Stomach (tissue), 9 donors: ENCODE data around the gene CHSY3. TPM values are rescaled to one million over a fixed set of nuclear protein-coding genes. Genes with fewer than 3 reads are reported as not detected.

Source experiments
- DNase-seq, 2 donors: peaks; one replicate each; pipeline versions ENCODE4 v3.0.0 to v3.0.0-alpha.2; 2013 to 2019
- H3K27ac ChIP-seq, 5 donors: fragments of 200-600 bp in 4 of 5; sonication (generic) in 4 of 5; one replicate each; pipeline ENCODE4 v1.5.1; 2013 to 2019; ENCODE audit warnings: mild to moderate bottlenecking in 1 of 5, moderate library complexity in 1 of 5
- H3K27me3 ChIP-seq, 3 donors: fragments of 200-600 bp; sonication (generic); one replicate each; pipeline ENCODE4 v1.5.1; 2017 to 2019; ENCODE audit warnings: mixed run types in 1 of 3
- H3K36me3 ChIP-seq, 4 donors: fragments of 200-600 bp; sonication (generic); 1 replicate in 3 of 4; 2 replicates in 1 of 4; pipeline ENCODE4 v1.5.1; 2016 to 2019
- H3K4me1 ChIP-seq, 4 donors: fragments of 200-600 bp; sonication (generic); one replicate each; pipeline ENCODE4 v1.5.1; 2016 to 2019
- H3K4me3 ChIP-seq, 4 donors: fragments of 200-600 bp; sonication (generic) in 3 of 4; one replicate each; pipeline ENCODE4 v1.5.1; 2016 to 2019; ENCODE audit warnings: mild to moderate bottlenecking in 1 of 4
- H3K9me3 ChIP-seq, 4 donors: fragments of 200-600 bp; sonication (generic); one replicate each; pipeline ENCODE4 v1.5.1; 2016 to 2019
- EP300 ChIP-seq: sonication (generic); formaldehyde crosslinking; IDR thresholded peaks from one replicate; pipeline ENCODE4 v1.6.1; 2017; ENCODE audit warnings: antibody characterized with exemption
- POLR2A ChIP-seq, 4 donors: fragments of 450-650 bp; IDR thresholded peaks; one replicate each; pipeline ENCODE4 v1.6.1; 2016; ENCODE audit warnings: antibody characterized with exemption in 4 of 4, control low read depth in 2 of 4, mild to moderate bottlenecking in 1 of 4, moderate library complexity in 1 of 4
- POLR2AphosphoS5 ChIP-seq, 3 donors: sonication (generic); formaldehyde crosslinking; IDR thresholded peaks; one replicate each; pipeline ENCODE4 v1.6.1; 2016; ENCODE audit warnings: antibody characterized with exemption in 3 of 3
- WGBS, 5 donors: extraction: QIAGEN DNeasy Blood & Tissue Kit in 3 of 5; methylation state at CpG; one replicate each; pipeline versions ENCODE4 v1.1.5 to v1.1.7; 2013 to 2018; 5-methylcytosine and 5-hydroxymethylcytosine counted together
- intact Hi-C: fragments of 100-400 bp; cut with DNase I; formaldehyde crosslinking; loops from one replicate; pipeline ENCODE4 v1.15.1; 2023; ENCODE audit warnings: low total_unique reads
- polyA plus RNA-seq, 3 donors: library from polyadenylated mRNA; stranded (reverse); fragments of 200-250 nt; gene quantifications; one replicate each; pipeline ENCODE4 v1.2.3, GENCODE V29; 2013
- total RNA-seq, 5 donors: library from RNA; depleted of rRNA; stranded (reverse); fragments of >200 nt; gene quantifications; one replicate each; pipeline versions ENCODE4 v1.1.0 to v1.2.3, GENCODE V29; 2014 to 2016
- TF ChIP-seq, protein P1 (sequence below), 7 experiments: fragments of 450-650 bp in 4 of 7; fragments of 200-600 bp in 3 of 7; sonication (generic) in 3 of 7; IDR thresholded peaks; one replicate each; pipeline ENCODE4 v1.5.1; 2016 to 2019; ENCODE audit warnings: antibody characterized with exemption in 7 of 7, control low read depth in 2 of 7, mild to moderate bottlenecking in 1 of 7
- donor health status: healthy with polysubstance abuse.
- donor health status: Bipolar disorder and iron deficiency.
- donor health status: healthy.

CHSY3 gene
- total and polyA plus RNA-seq, 8 donors: under 0.01 to 6.1 (median 0.31) TPM; not detected in 1

- no peak for TF ChIP-seq POLR2A (IDR thresholded peaks at IDR 0.05)
- TF ChIP-seq, protein P1, sequence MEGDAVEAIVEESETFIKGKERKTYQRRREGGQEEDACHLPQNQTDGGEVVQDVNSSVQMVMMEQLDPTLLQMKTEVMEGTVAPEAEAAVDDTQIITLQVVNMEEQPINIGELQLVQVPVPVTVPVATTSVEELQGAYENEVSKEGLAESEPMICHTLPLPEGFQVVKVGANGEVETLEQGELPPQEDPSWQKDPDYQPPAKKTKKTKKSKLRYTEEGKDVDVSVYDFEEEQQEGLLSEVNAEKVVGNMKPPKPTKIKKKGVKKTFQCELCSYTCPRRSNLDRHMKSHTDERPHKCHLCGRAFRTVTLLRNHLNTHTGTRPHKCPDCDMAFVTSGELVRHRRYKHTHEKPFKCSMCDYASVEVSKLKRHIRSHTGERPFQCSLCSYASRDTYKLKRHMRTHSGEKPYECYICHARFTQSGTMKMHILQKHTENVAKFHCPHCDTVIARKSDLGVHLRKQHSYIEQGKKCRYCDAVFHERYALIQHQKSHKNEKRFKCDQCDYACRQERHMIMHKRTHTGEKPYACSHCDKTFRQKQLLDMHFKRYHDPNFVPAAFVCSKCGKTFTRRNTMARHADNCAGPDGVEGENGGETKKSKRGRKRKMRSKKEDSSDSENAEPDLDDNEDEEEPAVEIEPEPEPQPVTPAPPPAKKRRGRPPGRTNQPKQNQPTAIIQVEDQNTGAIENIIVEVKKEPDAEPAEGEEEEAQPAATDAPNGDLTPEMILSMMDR (IDR thresholded peaks at IDR 0.05): no peak
- no peak for TF ChIP-seq EP300
- no peak for TF ChIP-seq POLR2AphosphoS5 (IDR thresholded peaks at IDR 0.05)
- Histone ChIP-seq H3K36me3 (no peaks in the 10 kb centered on the region), H3K4me3 (no peak overlapping the region), H3K9me3 (no peaks in the 10 kb centered on the region), H3K4me1 (no peaks in the 10 kb centered on the region), H3K27me3 (no peaks in the 10 kb centered on the region), H3K27ac (no peak overlapping the region)
- DNase-seq: no peak
- intact Hi-C loops: no loop called here
These were observed 116.7 kb downstream of the CHSY3 start for GRCh38 chr5:130021000-130021399.

- DNase-seq: no peak
- H3K9me3 ChIP-seq: no peaks in the 10 kb centered on the region
- no peak overlapping the region for H3K27ac ChIP-seq
- intact Hi-C loops: no loop called here
- no peaks in the 10 kb centered on the region for H3K36me3 ChIP-seq
- no peaks in the 10 kb centered on the region for H3K27me3 ChIP-seq
- TF ChIP-seq, protein P1 (IDR thresholded peaks at IDR 0.05): no peak
- 91 to 95% (median 94%) methylated on average over 4 of the region's 4 CpGs for WGBS, 5 donors
- no peak overlapping the region for H3K4me3 ChIP-seq
- H3K4me1 ChIP-seq: no peaks in the 10 kb centered on the region
These were observed 117.6 kb downstream of the CHSY3 start for GRCh38 chr5:130021876-130022275.

GRCh38 chr5:130023604-130024003, 119.3 kb downstream of the CHSY3 start:
- H3K36me3 ChIP-seq: no peaks in the 10 kb centered on the region
- no peaks in the 10 kb centered on the region for H3K4me1 ChIP-seq
- intact Hi-C loops: no loop called here
- H3K4me3 ChIP-seq: no peak overlapping the region
- WGBS, 5 donors: 67 to 75% (median 70%) methylated on average over 3 of the region's 3 CpGs
- H3K27ac ChIP-seq: no peak overlapping the region
- no peaks in the 10 kb centered on the region for H3K27me3 ChIP-seq
- no peaks in the 10 kb centered on the region for H3K9me3 ChIP-seq
- TF ChIP-seq EP300 (no peak), POLR2AphosphoS5 (IDR thresholded peaks at IDR 0.05) (no peak), POLR2A (IDR thresholded peaks at IDR 0.05) (no peak)
- TF ChIP-seq, protein P1 (IDR thresholded peaks at IDR 0.05): no peak
- DNase-seq: no peak

GRCh38 chr5:130024006-130024405, 119.7 kb downstream of the CHSY3 start:
- Histone ChIP-seq H3K9me3 (no peaks in the 10 kb centered on the region), H3K36me3 (no peaks in the 10 kb centered on the region), H3K4me1 (no peaks in the 10 kb centered on the region), H3K27ac (no peak overlapping the region), H3K4me3 (no peak overlapping the region), H3K27me3 (no peaks in the 10 kb centered on the region)
- intact Hi-C loops: no loop called here
- TF ChIP-seq, protein P1 (IDR thresholded peaks at IDR 0.05): no peak
- no peak for TF ChIP-seq EP300
- TF ChIP-seq POLR2AphosphoS5 (IDR thresholded peaks at IDR 0.05): no peak
- TF ChIP-seq POLR2A (IDR thresholded peaks at IDR 0.05): no peak
- DNase-seq: no peak

- Histone ChIP-seq H3K4me1 (no peaks in the 10 kb centered on the region), H3K4me3 (no peak overlapping the region), H3K27me3 (no peaks in the 10 kb centered on the region), H3K9me3 (no peaks in the 10 kb centered on the region), H3K36me3 (no peaks in the 10 kb centered on the region), H3K27ac (no peak overlapping the region)
- TF ChIP-seq POLR2AphosphoS5 (IDR thresholded peaks at IDR 0.05): no peak
- TF ChIP-seq POLR2A (IDR thresholded peaks at IDR 0.05): no peak
- TF ChIP-seq EP300: no peak
- TF ChIP-seq, protein P1 (IDR thresholded peaks at IDR 0.05): no peak
- 92 to 100% (median 96%) methylated on average over 1 of the region's 1 CpG for WGBS, 5 donors
- DNase-seq: no peak
- intact Hi-C loops: no loop called here
These were observed 121.2 kb downstream of the CHSY3 start for GRCh38 chr5:130025511-130025910.
